GM21723 (cell line): ENCODE results near the gene TRAPPC4.

Source experiments
- ATAC-seq: cut with Tn5 transposase; IDR thresholded peaks from one replicate; pipeline ENCODE4 v1.9.1; 2021; ENCODE audit warnings: mild to moderate bottlenecking, moderate library complexity; ENCODE audit not compliant: unreplicated experiment

The TRAPPC4 gene

DNA sequence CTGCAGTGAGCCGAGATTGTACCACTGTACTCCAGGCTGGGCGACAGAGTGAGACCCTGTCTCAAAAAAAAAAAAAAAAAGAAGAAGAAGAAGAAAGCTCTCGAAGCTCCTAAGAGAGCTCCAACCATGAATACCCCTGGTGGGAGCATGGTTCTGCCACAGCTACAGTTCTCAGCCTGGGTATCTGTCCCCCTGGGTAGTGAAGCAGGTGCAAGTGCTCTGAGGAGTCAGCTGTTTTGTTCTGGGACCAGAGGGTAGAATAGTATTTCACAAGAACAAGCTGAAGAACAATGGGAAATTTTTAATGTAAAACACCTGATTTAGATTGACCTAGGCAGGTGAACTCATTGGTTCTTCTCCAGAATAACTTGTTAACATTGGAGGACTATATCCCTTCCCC is 42.7 kb downstream of the TRAPPC4 start:
- ATAC-seq, result no peak

GRCh38 chr11:119062779-119063178 is 44.2 kb downstream of the TRAPPC4 start:
- no peak for ATAC-seq

- ATAC-seq, result no peak
These were observed 46.8 kb downstream of the TRAPPC4 start for GRCh38 chr11:119065369-119065768.

GRCh38 chr11:119067371-119068222 is 49.0 kb downstream of the TRAPPC4 start, which contains the start of gene VPS11:
Gene VPS11 (plus strand): TSS chr11:119067818. CDS start chr11:119067824, 6 bp downstream.
- ATAC-seq, result peak; percentile 91
